ENCODE measurements around the gene TPT1.

DNA sequence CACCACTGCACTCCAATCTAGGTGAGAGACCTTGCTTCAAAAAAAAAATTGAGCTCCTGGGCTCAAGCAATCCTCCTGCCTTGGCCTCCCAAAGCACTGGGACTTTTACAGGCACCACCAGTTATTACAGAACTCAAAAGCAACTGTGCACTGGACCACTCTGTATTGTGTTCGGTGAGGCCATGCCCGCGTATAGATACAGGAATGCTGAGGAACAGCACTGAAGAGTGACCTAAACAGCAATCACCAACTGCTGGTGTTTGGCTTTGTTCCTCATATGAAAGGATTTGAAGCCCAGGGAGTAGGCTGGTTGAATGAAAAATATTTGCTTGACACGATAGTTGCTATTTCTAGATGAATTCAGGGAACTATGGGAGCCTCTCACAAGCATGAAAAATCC, 47.7 kb upstream of the TPT1 start:
- TF ChIP-seq, protein P1, sequence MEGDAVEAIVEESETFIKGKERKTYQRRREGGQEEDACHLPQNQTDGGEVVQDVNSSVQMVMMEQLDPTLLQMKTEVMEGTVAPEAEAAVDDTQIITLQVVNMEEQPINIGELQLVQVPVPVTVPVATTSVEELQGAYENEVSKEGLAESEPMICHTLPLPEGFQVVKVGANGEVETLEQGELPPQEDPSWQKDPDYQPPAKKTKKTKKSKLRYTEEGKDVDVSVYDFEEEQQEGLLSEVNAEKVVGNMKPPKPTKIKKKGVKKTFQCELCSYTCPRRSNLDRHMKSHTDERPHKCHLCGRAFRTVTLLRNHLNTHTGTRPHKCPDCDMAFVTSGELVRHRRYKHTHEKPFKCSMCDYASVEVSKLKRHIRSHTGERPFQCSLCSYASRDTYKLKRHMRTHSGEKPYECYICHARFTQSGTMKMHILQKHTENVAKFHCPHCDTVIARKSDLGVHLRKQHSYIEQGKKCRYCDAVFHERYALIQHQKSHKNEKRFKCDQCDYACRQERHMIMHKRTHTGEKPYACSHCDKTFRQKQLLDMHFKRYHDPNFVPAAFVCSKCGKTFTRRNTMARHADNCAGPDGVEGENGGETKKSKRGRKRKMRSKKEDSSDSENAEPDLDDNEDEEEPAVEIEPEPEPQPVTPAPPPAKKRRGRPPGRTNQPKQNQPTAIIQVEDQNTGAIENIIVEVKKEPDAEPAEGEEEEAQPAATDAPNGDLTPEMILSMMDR (IDR thresholded peaks at IDR 0.05; ENCODE audit: insufficient read depth, low read length, poor library complexity, severe bottlenecking) = no peak
- TF ChIP-seq EZH2phosphoT487 (conservative IDR thresholded peaks at IDR 0.05; ENCODE audit: low read length) = no peak
